Adrenal gland (tissue), 5 donors: ENCODE results near the gene AGBL3.

Experiments
- POLR2A ChIP-seq, 2 donors: fragments of 450-650 bp; IDR thresholded peaks; one replicate each; pipeline ENCODE4 v1.6.1; 2017; ENCODE audit warnings: antibody characterized with exemption in 2 of 2, mild to moderate bottlenecking in 2 of 2, moderate library complexity in 1 of 2
- TF ChIP-seq, protein P1 (sequence below), 6 experiments: fragments of 450-650 bp in 4 of 6; fragments of 200-600 bp in 2 of 6; sonication (generic) in 1 of 6; IDR thresholded peaks; 1 replicate in 5 of 6; 2 replicates in 1 of 6; pipeline versions ENCODE4 v1.5.1 to v1.8.0; 2016 to 2021; ENCODE audit warnings: antibody characterized with exemption in 6 of 6, mild to moderate bottlenecking in 2 of 6, moderate library complexity in 1 of 6
- donor health status: DM: no; HTN: no; CAD: no.

DNA sequence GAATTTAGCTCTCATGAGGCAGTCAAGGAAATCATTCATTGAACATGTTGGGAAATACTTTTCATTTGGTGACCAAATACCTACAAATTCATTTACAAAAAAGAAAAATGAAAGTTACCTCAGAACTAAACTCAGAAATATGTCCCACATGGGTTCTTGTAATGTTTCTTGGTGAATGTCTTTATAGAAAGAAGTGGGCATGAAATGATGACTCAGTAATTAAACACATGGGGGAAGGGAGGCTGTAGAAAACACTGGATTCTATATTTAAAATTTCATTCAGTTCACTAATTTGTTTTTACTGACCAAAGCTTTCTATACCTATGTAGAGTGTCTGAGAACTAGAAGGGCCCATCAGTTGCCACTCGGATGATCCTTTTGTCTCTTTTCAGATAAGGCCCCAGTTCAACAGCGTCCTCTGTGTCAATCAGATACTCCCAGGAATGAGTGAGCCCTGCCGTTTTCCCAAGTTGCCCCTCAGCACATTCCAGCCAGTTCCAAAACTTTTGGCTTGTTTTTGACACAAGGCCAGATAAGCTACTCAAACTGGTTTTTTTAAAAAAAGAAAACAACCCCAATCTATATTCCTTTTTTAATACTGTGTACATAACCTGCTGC lies 49.3 kb upstream of the AGBL3 start:
- TF ChIP-seq, protein P1, sequence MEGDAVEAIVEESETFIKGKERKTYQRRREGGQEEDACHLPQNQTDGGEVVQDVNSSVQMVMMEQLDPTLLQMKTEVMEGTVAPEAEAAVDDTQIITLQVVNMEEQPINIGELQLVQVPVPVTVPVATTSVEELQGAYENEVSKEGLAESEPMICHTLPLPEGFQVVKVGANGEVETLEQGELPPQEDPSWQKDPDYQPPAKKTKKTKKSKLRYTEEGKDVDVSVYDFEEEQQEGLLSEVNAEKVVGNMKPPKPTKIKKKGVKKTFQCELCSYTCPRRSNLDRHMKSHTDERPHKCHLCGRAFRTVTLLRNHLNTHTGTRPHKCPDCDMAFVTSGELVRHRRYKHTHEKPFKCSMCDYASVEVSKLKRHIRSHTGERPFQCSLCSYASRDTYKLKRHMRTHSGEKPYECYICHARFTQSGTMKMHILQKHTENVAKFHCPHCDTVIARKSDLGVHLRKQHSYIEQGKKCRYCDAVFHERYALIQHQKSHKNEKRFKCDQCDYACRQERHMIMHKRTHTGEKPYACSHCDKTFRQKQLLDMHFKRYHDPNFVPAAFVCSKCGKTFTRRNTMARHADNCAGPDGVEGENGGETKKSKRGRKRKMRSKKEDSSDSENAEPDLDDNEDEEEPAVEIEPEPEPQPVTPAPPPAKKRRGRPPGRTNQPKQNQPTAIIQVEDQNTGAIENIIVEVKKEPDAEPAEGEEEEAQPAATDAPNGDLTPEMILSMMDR (IDR thresholded peaks at IDR 0.05), result no peak
- TF ChIP-seq POLR2A (IDR thresholded peaks at IDR 0.05), result no peak
